Measurements from ENCODE around the gene TRIM50. TPM values are rescaled to one million over a fixed set of nuclear protein-coding genes. Genes with fewer than 3 reads are reported as not detected.
"Not testable (repeated sequence)": the region's sequence is repeated elsewhere in the genome, so short reads cannot be mapped to it uniquely, and the experiment has no call there.

Gene TRIM50
- total RNA-seq, 1 experiment from 2014 or later = not detected

DNA sequence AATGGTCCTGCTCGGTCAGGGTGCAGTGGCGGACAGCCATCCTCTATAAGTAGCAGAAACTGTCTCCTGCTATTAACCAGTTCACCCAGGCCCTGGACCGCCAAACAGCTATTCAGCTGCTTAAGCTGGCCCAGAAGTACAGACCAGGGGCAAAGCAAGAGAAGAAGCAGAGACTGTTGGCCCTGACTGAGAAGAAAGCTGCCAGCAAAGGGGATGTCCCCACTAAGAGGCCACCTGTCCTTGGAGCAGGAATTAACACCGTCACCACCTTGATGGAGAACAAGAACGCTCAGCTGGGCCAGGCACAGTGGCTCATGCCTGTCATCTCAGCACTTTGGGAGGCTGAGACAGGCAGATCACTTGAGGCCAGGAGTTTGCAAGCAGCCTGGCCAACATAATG is 13.6 kb downstream of the TRIM50 start:
- no peaks in the 10 kb centered on the region for H3K4me1 ChIP-seq
- intact Hi-C loops (cut with micrococcal nuclease; ENCODE audit: unreplicated experiment) = no loop called here
- ChIA-PET CTCF (no interaction called here), POLR2A (no interaction called here)
- Mint-ChIP-seq H3K27me3 (ENCODE audit: insufficient read depth, unreplicated experiment) (no peaks in the 10 kb centered on the region), H3K36me3 (ENCODE audit: insufficient read depth, unreplicated experiment) (peaks cover 5% of the 10 kb centered on the region), H3K9me3 (ENCODE audit: unreplicated experiment) (no peaks in the 10 kb centered on the region), H3K4me3 (ENCODE audit: unreplicated experiment) (no peak overlapping the region), H3K27ac (ENCODE audit: unreplicated experiment) (no peak overlapping the region), H3K4me1 (ENCODE audit: low read depth, unreplicated experiment) (no peaks in the 10 kb centered on the region)
- TF ChIP-seq CTCF (IDR thresholded peaks at IDR 0.05; ENCODE audit: insufficient read depth in 1 of 2, low read depth in 1 of 2, low read length in 1 of 2, severe bottlenecking in 1 of 2, unreplicated experiment in 1 of 2) = no peak
- BruUV-seq (replicated peaks) = no TSS peak
- no peak for DNase-seq
- no peak overlapping the region for H3K4me3 ChIP-seq (ENCODE audit: low read depth, low read length)
- no peaks in the 10 kb centered on the region for H3K27me3 ChIP-seq (replicated peaks; ENCODE audit: control insufficient read depth, insufficient read depth, low read length)
- H3K36me3 ChIP-seq (ENCODE audit: control insufficient read depth, insufficient read depth, low read length) = no peaks in the 10 kb centered on the region
- H3K9me3 ChIP-seq = no peaks in the 10 kb centered on the region

DNA sequence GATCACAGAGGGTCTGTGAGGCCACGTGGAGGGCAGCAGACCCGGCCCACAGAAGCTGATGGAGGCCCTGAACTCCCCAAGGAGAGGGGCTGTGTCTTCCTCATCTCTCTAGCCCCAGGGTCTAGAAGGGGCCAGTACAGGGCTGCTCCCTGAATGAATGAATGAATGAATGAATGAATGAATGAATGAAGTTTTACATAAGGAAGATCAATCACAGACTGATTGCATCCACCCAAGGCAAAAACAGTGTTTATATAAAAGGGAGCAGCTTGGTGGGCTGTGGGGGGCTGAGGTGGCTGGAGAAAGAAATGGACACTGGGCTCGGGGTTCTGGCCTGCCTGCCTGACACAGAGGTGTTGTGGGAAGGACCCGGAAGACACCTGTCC is 14.4 kb downstream of the TRIM50 start:
- peaks cover 12% of the 10 kb centered on the region for H3K36me3 Mint-ChIP-seq (ENCODE audit: insufficient read depth, unreplicated experiment)
- H3K27ac Mint-ChIP-seq (ENCODE audit: unreplicated experiment) = no peak overlapping the region
- Histone ChIP-seq H3K36me3 (ENCODE audit: control insufficient read depth, insufficient read depth, low read length) (no peaks in the 10 kb centered on the region), H3K9me3 (no peaks in the 10 kb centered on the region), H3K4me3 (ENCODE audit: low read depth, low read length) (no peak overlapping the region), H3K27me3 (replicated peaks; ENCODE audit: control insufficient read depth, insufficient read depth, low read length) (no peaks in the 10 kb centered on the region), H3K4me1 (no peaks in the 10 kb centered on the region)
- intact Hi-C loops (cut with micrococcal nuclease; ENCODE audit: unreplicated experiment) = no loop called here
- no peaks in the 10 kb centered on the region for H3K4me1 Mint-ChIP-seq (ENCODE audit: low read depth, unreplicated experiment)
- no peaks in the 10 kb centered on the region for H3K9me3 Mint-ChIP-seq (ENCODE audit: unreplicated experiment)
- ChIA-PET CTCF (interaction anchor here (1.0 kb wide), 1 partner anchor 139 kb away, joined by 6 read pairs; no protein-coding TSS in a partner anchor), POLR2A (no interaction called here)
- TF ChIP-seq CTCF (IDR thresholded peaks at IDR 0.05; ENCODE audit: insufficient read depth in 1 of 2, low read depth in 1 of 2, low read length in 1 of 2, severe bottlenecking in 1 of 2, unreplicated experiment in 1 of 2) = no peak
- BruUV-seq (replicated peaks) = no TSS peak
- no peak overlapping the region for H3K4me3 Mint-ChIP-seq (ENCODE audit: unreplicated experiment)
- no peak for DNase-seq
- H3K27me3 Mint-ChIP-seq (ENCODE audit: insufficient read depth, unreplicated experiment) = no peaks in the 10 kb centered on the region

- Histone ChIP-seq H3K4me3 (ENCODE audit: low read depth, low read length) (no peak overlapping the region), H3K9me3 (no peaks in the 10 kb centered on the region), H3K4me1 (no peaks in the 10 kb centered on the region), H3K27me3 (replicated peaks; ENCODE audit: control insufficient read depth, insufficient read depth, low read length) (no peaks in the 10 kb centered on the region), H3K36me3 (ENCODE audit: control insufficient read depth, insufficient read depth, low read length) (no peaks in the 10 kb centered on the region)
- no peaks in the 10 kb centered on the region for H3K27me3 Mint-ChIP-seq (ENCODE audit: insufficient read depth, unreplicated experiment)
- BruUV-seq (replicated peaks) = no TSS peak
- ChIA-PET POLR2A (no interaction called here), CTCF (interaction anchor here (1.0 kb wide), 1 partner anchor 139 kb away, joined by 6 read pairs; no protein-coding TSS in a partner anchor)
- DNase-seq = no peak
- H3K4me1 Mint-ChIP-seq (ENCODE audit: low read depth, unreplicated experiment) = peaks cover 2% of the 10 kb centered on the region
- no peaks in the 10 kb centered on the region for H3K9me3 Mint-ChIP-seq (ENCODE audit: unreplicated experiment)
- no peak overlapping the region for H3K27ac Mint-ChIP-seq (ENCODE audit: unreplicated experiment)
- intact Hi-C loops (cut with micrococcal nuclease; ENCODE audit: unreplicated experiment) = no loop called here
- no peak overlapping the region for H3K4me3 Mint-ChIP-seq (ENCODE audit: unreplicated experiment)
- peaks cover 18% of the 10 kb centered on the region for H3K36me3 Mint-ChIP-seq (ENCODE audit: insufficient read depth, unreplicated experiment)
- TF ChIP-seq CTCF (IDR thresholded peaks at IDR 0.05; ENCODE audit: insufficient read depth in 1 of 2, low read depth in 1 of 2, low read length in 1 of 2, severe bottlenecking in 1 of 2, unreplicated experiment in 1 of 2) = no peak
Measured at GRCh38 chr7:73312831-73313520, 14.9 kb downstream of the TRIM50 start.

DNA sequence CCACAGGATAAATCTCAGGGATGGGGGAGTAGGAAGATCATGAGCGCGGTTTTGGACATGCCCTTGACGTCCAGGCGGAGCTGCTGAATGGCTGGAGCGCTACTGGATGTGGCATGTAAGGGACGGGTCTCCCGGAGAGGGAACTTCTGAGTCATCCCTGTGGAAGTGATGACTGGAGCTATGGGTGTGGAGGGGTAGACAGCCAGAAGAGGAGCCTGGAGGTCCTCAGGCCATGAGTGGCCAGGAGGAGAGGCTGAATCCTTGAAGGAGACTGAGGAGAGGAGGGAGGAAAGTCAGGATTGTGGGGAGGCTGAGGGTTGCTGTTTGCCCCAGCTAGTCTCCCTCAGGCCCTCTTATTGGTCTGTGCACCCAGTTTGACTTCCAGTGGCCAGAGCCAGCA is 16.5 kb downstream of the TRIM50 start:
- BruUV-seq (replicated peaks); intact Hi-C loops (cut with micrococcal nuclease; ENCODE audit: unreplicated experiment); H3K9me3 ChIP-seq; H3K4me1 ChIP-seq; DNase-seq; H3K36me3 ChIP-seq (ENCODE audit: control insufficient read depth, insufficient read depth, low read length); H3K4me3 Mint-ChIP-seq (ENCODE audit: unreplicated experiment); H3K27ac Mint-ChIP-seq (ENCODE audit: unreplicated experiment); H3K9me3 Mint-ChIP-seq (ENCODE audit: unreplicated experiment); H3K27me3 Mint-ChIP-seq (ENCODE audit: insufficient read depth, unreplicated experiment); POLR2A ChIA-PET; H3K4me3 ChIP-seq (ENCODE audit: low read depth, low read length); CTCF ChIA-PET; H3K27me3 ChIP-seq (replicated peaks; ENCODE audit: control insufficient read depth, insufficient read depth, low read length): not testable (repeated sequence)
- peaks cover 18% of the 10 kb centered on the region for H3K4me1 Mint-ChIP-seq (ENCODE audit: low read depth, unreplicated experiment)
- peaks cover 32% of the 10 kb centered on the region for H3K36me3 Mint-ChIP-seq (ENCODE audit: insufficient read depth, unreplicated experiment)

All from Caco-2 (cell line).